ENCODE measurements around the gene GLG1.

Gene GLG1

DNA sequence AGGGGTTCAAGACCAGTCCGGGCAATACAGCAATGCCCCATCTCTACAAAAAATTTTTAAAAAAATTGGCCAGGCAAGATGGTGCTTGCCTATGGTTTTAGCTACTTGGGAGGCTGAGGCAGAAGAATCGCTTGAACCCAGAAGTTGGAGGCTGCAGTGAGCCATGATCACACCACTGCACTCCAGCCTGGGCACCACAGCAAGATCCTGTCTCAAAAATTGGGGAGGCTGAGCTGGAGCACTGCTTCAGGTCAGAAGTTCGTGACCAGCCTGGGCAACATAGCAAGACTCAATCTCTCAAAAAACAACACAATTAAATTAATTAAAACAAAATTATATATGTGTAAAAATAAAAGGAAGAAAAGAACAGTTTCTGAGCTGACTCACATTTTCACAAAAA lies 110.9 kb downstream of the GLG1 start:
- TF ChIP-seq CTCF (IDR thresholded peaks at IDR 0.05), result no peak

- no peak for TF ChIP-seq CTCF (IDR thresholded peaks at IDR 0.05)
Measured at GRCh38 chr16:74492976-74493375, 113.9 kb downstream of the GLG1 start.

DNA sequence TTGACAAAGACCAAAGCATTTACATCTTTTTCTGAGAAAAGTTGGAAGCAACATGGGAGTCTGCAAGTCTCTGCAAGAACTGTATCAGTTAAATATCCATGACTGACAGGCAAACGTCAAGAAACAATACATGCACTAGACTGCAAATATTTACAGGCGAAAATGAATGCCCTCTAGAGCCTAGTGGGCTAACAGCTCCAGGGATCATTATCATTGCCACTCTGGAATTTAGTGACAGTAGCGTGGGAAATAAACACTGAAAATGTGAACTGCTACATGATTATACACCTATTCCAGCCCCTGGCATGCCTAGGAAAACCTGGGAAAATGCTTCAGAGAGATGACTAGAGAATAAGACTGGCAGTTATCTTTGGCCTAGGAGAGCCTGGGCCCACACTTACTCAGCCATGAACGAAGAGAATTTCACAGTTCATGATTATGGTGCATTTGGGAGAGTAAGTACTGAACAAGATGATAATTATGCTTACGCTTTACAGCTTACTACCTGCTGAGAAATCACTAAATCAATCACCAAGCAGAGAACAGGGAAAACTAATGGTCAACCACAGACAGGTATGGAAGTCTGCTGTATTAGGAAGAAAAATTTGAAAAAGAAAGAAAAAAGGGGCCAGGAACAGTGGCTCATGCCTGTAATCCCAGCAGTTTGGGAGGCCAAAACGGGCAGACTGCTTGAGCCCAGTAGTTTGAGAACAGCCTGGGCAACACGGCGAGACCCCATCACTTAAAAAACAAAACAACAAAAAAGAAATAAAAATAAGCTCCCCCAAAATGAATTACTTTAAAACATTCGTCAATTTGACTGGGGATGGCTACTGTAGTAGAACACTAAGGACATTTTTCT lies 119.0 kb downstream of the GLG1 start:
- no peak for TF ChIP-seq CTCF (IDR thresholded peaks at IDR 0.05)

- TF ChIP-seq CTCF (IDR thresholded peaks at IDR 0.05), result no peak
Measured at GRCh38 chr16:74485916-74486315, 121.0 kb downstream of the GLG1 start.

GRCh38 chr16:74480150-74481029 lies 126.5 kb downstream of the GLG1 start:
- TF ChIP-seq CTCF (IDR thresholded peaks at IDR 0.05), result no peak

DNA sequence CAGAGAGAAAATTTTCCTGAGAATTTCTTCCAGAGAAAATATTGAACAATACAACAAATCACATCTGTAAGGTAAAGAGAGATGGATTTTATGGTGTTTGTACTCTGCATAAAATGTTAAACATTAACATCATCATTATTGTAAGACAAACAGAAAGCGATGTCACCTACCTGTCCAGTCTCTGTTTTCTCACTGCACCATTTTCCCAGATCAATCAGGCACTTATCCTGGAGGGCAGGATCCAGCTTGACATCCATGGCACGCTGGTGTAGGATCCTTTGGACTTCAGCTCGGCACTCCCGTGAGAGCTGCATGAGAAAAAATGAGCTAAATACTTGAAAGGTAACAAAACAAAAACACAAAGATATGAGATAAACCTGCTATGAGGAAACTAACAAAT lies 129.7 kb downstream of the GLG1 start:
- no peak for TF ChIP-seq CTCF (IDR thresholded peaks at IDR 0.05)

DNA sequence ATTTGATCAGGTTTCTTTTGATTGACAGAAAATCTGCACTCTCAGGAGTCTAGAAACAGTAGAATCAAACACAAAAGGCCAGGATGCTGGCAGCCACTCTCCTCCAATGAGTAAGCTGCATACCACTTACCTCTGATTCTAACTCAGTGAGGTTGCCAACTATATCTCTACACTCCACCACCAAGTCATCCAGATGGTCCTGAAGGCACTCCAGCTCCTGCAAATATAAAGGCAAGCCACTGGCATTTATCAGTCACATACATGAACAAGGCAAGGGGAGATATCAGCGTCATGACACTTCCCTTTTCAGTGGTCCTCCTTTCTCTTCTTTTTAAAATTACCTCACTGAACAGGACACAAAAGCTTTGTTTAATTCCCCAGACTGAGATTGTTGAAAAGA lies 132.5 kb downstream of the GLG1 start:
- TF ChIP-seq CTCF (IDR thresholded peaks at IDR 0.05), result no peak

All from LNCAP (cell line).